ENCODE measurements around the gene STIM1.

Gene STIM1

GRCh38 chr11:3956038-3956437 is 100.6 kb downstream of the STIM1 start:
- no peak for DNase-seq

DNA sequence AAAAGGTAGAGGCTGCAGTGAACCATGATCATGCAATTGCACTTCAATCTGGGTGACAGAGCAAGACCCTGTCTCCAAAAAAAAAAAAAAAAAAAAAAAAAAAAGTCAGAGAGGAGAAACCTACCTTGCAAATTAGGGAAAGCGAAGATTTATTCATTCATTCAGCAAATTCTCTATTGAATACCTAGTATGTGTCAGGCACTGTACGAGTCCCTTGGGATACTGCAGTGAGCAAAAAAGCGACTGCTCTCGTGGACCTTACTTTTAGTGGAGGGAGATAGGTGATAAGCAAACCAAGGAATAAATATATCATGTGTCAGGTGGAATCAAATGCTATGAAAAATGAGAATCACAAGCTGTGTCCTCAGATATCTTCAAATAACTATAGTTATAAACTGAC is 101.3 kb downstream of the STIM1 start:
- DNase-seq = no peak

DNA sequence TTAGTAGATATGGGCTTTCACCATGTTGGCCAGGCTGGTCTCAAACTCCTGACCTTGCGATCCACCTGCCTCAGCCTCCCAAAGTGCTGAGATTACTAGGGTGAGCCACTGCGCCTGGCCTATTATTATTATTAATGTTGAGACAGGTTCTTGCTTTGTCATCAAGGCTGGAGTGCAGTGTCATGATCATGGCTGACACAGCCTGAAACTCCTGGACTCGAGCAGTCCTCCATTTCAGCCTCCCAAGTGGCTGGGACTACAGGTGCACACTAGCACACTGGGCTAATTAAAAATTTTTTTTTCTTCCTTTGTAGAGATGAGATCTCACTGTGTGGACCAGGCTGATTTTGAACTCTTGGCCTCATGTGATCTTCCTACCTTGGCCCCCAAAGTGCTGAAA is 102.0 kb downstream of the STIM1 start:
- no peak for DNase-seq

GRCh38 chr11:3958281-3958680 is 102.8 kb downstream of the STIM1 start:
- no peak for DNase-seq

- peak in 1 of 2 donors; percentile 37 for DNase-seq
These were observed 103.8 kb downstream of the STIM1 start for GRCh38 chr11:3959015-3959902.

- no peak for DNase-seq
These were observed 104.4 kb downstream of the STIM1 start for GRCh38 chr11:3959903-3960265.

DNA sequence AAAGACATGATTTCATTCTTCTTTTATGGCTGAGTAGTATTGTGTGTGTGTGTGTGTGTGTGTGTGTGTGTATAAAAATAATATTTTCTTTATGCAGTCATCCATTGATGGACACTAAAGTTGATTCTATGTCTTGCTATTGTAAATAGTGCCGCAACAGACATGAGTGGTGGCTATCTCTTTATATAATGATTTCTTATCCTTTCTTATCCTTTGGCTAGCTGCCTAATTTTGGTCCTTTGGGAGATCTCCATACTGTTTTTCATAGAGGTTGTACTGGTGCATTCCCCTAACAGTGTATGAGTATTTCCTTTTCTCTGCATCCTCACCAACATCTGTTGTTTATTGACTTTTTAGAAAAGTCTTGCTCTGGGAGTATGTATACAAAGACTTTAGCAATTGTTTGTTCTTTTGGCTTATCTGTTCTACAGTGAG is 107.0 kb downstream of the STIM1 start:
- no peak for DNase-seq

GRCh38 chr11:3964056-3964455 is 108.6 kb downstream of the STIM1 start:
- DNase-seq = no peak

GRCh38 chr11:3964935-3965604 is 109.6 kb downstream of the STIM1 start:
- no peak for DNase-seq

- no peak for DNase-seq
These were observed 112.2 kb downstream of the STIM1 start for GRCh38 chr11:3967695-3968094.

DNA sequence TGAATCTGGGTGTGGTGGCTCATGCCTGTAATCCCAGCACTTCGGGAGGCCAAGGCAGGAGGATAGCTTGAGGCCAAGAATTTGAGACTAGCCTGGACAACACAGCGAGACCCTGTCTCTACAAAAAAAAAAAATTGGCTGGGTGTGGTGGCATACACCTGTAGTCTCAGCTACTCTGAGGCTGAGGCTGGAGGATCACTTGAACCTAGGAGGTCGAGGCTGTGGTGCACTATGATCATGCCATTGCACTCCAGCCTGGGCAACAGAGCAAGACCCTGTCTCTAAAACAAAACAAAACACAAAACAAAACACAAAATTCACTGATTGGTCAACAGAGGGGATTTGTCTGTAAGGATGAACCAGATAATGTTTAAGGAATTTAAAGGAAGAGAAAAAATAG is 113.7 kb downstream of the STIM1 start:
- no peak for DNase-seq

GRCh38 chr11:3969613-3970012 is 114.1 kb downstream of the STIM1 start:
- no peak for DNase-seq

GRCh38 chr11:3970108-3970507 is 114.6 kb downstream of the STIM1 start:
- DNase-seq = no peak

GRCh38 chr11:3971756-3972404 is 116.4 kb downstream of the STIM1 start:
- no peak for DNase-seq

- DNase-seq = no peak
These were observed 117.0 kb downstream of the STIM1 start for GRCh38 chr11:3972431-3972830.

DNA sequence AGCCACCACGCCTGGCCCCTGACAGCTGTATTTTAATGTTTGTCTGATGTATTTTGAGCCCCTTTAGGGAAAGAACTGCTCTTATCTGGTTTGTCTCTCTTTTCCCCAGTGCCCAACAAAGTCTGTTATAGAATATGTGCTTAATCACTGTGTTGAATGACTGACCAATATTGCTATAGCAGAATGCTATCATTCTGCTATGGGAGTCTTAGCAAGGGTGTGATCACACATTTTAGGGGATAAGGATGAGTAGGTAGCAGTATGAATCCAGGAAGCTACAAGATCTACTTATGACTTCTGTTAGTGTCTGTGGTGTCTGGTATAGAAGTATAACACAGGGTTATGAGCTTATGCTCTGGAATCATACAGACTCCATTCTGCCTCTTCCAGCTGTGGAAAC is 121.6 kb downstream of the STIM1 start:
- no peak for DNase-seq

DNA sequence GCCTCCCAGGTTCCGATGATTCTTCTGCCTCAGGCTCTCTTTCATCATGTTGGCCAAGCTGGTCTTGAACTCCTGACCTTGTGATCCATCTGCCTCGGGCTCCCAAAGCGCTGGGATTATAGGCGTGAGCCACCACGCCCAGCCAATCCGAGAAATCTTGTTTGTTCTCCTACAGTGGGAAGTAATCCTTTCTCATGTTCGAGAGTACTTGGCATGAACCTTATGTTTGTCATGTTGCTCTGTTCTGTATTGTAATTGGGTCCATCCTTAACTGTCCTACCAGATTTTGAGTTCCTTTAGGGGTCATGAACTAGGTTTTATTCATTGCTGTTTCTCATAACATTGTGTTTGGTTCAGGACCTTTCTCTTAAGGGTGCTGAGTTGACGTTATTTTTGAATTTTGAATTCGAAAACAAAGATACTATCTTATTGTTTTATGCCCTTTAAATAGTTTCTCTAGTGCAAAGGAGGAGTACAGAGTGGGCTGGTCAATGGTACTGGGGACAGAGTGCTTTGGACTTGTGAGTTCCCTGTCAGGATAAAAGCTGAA is 125.7 kb downstream of the STIM1 start:
- no peak for DNase-seq

DNA sequence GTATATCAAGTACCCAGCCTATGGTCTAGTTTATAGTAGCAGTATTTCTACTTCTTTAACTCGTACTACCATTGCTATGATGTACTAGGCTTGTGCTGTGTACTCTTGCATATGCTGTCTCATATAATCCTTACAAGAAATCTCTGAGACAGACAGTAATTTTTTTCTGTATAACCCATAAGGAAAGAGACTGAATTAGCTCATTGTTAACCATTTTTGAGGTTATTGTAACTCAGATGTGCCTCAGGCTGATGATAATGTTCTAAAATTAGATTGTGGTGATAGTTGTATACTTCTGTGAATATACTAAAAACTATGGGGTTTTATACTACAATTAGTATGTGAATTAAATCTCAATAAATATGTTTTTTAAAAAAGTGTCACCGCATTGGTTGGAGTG is 127.0 kb downstream of the STIM1 start:
- no peak for DNase-seq

GRCh38 chr11:3983101-3983500 is 127.6 kb downstream of the STIM1 start:
- no peak for DNase-seq

DNA sequence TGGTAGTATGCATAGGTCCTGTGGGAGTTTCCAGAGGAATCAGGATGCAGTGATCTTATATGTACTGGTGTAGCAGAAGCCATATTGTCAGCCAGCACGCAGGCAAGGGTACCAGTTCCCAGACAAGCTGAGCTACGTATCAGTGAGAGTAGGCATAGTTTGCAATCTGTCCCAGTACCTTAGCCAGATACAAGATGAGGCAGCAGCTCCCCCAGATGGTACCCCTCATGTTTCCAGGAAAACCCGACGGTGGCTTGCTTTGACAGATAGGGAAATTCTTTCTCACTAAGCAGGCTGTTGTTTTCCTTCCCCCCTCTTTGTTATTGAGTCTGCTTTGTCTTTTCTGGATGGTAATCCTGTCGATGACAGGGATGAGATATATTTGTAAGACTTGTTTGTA is 129.4 kb downstream of the STIM1 start:
- no peak for DNase-seq

DNA sequence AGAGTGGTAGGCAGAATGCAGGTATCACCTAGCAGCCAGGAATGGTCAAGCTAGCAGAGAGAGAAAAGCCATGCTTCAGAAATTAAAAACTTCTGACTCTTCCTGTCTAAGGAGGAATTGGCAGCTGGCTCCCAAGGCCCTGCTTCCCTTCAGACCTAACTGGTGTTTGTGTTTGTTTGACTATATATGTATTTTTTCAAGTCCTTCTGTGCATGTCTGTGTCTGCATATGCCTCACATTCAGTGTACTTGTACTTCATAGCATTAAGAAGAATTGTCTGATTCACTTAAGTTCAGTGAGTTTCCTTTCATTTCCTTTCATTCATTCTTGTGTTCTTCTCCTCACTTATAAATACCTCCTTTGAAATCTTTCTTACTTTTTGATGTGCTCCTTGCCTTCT is 130.2 kb downstream of the STIM1 start:
- no peak for DNase-seq

DNA sequence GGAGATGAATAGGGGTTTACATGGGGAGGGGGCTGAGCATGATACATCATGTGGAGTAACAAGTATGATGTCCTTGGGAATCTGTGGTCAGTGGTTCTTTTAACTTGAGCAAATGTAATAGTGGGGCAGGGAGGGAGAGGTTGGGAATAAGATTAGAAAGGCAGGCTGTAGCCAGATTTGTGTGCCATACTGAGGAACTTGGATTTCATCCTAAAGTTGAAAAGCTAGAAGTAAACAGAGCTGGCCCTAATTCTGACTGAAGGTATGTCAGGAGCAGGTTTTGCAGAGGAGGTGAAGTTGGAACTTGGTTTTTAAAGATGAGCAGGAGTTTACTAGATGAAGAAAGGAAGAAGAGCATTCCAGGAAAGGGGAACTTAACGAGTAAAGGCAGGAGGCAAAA is 130.8 kb downstream of the STIM1 start:
- DNase-seq = no peak

GRCh38 chr11:3989276-3989920 is 133.9 kb downstream of the STIM1 start:
- DNase-seq = no peak

All from inflammatory macrophage treated with lipopolysaccharide for 1 hour (primary cell).